OCI-LY3 (cell line): ENCODE measurements around the gene GPR4.

ENCODE experiments used
- EZH2phosphoT487 ChIP-seq: fragments of 200-600 bp; shearing (Covaris generic); IDR thresholded peaks from 2 replicates; pipeline ENCODE4 v1.6.1; 2018; ENCODE audit warnings: antibody characterized with exemption, mixed run types, low read depth
- TF ChIP-seq, protein P1 (sequence below): fragments of 200-600, 300-600 bp; sonication (generic); IDR thresholded peaks from 2 replicates; pipeline ENCODE4 v1.5.1; 2014; ENCODE audit warnings: antibody characterized with exemption, low read length, low read depth

- no peak for TF ChIP-seq EZH2phosphoT487
- TF ChIP-seq, protein P1, sequence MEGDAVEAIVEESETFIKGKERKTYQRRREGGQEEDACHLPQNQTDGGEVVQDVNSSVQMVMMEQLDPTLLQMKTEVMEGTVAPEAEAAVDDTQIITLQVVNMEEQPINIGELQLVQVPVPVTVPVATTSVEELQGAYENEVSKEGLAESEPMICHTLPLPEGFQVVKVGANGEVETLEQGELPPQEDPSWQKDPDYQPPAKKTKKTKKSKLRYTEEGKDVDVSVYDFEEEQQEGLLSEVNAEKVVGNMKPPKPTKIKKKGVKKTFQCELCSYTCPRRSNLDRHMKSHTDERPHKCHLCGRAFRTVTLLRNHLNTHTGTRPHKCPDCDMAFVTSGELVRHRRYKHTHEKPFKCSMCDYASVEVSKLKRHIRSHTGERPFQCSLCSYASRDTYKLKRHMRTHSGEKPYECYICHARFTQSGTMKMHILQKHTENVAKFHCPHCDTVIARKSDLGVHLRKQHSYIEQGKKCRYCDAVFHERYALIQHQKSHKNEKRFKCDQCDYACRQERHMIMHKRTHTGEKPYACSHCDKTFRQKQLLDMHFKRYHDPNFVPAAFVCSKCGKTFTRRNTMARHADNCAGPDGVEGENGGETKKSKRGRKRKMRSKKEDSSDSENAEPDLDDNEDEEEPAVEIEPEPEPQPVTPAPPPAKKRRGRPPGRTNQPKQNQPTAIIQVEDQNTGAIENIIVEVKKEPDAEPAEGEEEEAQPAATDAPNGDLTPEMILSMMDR: no peak
These were observed 41.3 kb downstream of the GPR4 start for GRCh38 chr19:45560686-45561085.
